HG02610 (cell line): ENCODE data around the gene INSC.
A peak's percentile ranks its signal among the peaks of the same experiment; 100 is the strongest.

Experiments used
- ATAC-seq: cut with Tn5 transposase; IDR thresholded peaks from one replicate; pipeline ENCODE4 v1.9.1; 2021; ENCODE audit warnings: mild to moderate bottlenecking, moderate library complexity; ENCODE audit not compliant: unreplicated experiment

INSC gene

DNA sequence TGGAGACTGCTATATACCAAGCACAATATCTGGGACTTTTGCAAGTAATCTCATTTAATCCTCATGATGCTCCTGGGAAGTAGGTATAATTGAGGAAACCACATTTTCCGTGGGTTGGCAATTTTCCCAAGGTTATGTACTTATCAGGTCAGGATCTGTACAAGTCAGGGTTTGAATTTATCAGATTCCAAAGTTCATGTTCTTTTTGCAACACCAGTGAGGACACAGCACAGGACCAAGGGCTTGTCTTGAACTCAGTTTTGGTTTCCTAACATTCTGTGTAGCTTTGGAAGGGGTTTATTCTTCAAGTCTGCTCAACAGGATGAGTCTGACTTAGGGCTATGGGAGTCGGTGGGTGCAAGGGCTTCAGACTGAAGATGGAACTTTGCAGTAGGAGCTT, 30.4 kb downstream of the INSC start:
- no peak for ATAC-seq

DNA sequence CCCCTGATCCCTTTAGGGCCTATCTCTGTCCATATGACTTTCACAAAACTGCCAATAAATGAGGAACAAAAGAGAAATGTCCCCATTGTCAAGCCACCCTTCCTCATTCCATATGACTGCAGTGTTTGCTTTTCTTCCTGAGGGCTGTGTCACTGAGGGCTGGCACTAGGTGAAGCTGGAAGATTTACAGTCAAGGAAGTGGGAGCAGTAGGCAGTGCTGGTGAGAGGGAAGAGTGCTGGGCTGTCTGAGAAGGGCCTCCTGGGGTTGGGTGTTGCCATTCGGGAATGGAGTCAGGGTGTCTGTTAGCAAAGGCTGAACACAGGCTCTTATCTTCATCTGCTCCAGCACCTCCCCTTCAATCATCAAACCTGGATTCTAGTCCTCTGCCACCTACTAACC, 30.9 kb downstream of the INSC start:
- ATAC-seq: no peak

DNA sequence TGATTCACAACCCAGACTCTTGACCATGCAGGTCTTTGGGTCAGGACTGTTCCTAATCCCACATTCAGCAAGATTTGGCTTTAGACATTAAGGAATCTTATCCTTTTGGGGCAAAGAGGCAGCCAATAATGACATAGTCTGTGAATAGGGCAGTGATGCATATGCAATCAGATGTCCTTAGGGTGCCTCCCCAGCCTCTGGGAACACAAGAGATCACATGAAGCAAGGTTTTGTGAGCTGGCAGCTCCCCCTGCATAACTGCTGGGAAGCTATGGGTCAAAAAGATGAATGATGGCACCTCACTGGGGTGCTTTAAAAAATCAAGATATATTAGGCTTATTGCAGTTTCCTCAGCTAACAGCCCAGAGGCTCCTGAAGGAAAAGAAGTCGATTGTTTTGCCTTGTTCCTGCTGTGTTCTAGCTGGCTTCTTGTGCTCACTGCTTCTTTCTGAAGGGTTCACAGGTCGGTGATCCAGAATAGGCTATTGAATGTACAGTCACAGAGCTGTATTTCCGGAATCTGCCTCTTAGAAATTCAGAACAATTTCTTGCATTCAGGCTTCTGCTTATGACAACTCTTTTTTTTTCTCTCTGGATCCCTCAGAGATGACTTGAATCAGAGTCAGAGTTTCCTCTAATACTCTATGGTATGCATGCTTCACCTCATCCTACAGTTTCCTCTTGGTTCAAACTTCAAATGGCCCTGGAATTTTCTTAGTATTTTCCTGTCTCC, 31.7 kb downstream of the INSC start:
- ATAC-seq: no peak

DNA sequence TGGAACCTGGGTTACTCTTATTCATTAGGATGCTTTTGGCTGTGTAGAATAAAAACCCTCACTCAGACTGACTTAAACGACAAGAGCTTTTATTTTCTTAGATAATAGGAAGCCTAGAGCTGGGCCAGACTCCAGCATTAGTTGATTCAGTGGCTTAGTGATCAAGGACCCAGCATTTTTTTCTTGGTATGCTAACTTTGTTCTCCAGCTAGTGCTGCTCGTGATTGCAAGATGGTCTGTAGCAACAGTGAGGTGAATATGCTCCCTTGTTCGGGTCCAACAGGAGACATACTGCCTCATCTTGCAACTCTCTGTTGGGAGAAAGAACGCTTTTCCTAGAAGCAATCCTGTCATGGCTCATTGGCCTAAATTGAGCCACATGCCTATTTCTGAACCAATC, 33.4 kb downstream of the INSC start:
- ATAC-seq: no peak

DNA sequence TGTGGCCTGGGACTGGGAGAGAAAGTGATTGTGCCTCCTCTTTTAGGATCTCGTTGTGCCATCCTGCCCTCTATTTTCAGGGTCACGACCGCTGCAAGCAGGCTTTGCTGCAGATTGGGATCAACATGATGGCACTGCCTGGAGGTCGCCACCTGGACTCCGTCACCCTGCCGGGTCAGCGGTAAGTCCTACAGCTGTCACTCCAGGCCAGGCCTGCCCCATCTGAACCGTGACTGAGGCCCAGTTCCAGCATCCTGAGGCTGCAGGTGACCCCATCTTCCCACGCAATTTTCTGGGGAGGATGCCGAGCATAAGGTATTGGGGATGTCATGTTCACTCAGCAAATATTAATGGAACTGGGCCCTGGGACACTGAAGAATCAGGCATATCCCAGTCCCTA, 34.3 kb downstream of the INSC start:
- no peak for ATAC-seq

DNA sequence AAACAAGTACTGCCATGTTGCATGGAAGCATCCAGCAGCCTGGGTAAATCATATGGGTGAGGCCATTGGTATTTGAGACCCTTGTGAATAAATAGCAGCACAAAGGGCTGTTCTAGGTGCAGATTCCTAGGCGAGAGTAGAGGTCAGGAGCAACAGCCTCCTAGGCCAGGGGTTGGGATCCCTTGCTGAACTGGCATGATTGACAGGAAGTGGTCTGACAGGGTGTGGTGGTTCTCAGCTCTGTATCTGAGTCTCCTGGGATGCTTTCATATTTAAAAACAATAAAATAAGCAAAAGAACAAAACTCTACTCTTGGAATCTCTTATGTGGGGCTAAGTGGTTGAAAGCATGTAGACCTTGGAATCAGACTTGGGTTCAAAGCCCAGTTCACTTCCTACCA, 35.8 kb downstream of the INSC start:
- no peak for ATAC-seq

DNA sequence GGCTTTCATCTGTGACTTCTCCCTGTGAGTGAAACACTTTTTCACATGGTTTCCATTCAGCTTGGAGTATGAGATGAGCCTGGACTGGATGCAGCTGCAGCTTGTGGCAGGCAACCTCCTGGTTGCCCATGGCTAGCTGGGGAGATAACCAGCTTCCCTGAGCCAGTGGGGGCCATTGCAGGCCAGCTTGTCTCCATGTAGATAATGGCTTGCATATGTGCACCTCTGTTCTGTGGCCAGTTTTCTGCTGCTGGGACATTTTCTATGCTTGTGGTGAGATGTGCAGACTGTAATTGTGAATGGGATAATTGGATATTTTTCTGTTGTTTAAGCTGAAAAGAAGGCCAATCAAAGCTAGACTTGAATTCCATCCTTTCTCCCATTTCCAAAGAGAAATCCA, 38.5 kb downstream of the INSC start:
- ATAC-seq: no peak

DNA sequence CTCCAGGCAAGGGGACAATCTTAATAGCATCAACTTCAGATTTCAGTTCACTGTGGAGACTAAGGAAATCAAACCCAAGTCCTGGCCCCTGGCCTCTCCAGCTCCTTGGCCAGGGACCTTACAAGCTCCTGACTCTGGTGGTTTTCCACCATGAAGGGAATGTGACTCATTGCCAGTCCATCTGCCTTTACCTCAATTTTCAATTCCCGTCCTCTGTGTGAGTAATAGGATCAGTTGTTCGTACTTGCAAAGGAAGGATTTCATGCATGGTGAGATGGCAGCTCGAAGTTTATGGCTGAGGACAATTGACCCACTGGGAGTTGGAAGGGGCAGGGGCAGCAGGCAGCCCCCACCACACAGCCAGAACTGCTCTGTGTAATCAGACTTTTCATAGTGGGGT, 42.5 kb downstream of the INSC start:
- ATAC-seq: no peak

DNA sequence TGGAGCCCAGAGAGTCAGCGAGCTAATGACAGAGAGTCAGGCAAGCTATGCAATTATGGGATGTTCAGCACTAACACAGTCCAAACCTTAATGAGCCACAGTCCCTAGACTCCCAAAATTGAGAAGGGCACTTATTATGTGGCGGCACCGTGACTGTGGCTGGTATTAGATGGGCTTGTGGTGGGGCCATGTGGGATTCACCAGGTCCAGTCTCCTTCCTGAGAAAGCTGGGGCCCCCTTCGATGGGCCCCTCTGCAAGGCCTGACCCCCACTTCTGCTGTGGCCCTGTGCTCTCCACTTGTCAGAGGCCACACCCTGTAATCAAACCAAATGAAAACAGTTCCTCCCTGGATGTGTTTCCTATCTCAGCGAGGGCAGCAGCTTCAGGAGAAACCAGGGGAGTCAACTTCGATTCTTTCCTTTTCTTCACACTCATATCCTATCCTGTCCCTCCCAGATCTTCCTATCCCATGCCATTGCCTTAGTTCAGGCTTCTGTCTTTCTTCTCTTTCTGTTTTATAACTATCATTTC, 42.9 kb downstream of the INSC start:
- no peak for ATAC-seq

DNA sequence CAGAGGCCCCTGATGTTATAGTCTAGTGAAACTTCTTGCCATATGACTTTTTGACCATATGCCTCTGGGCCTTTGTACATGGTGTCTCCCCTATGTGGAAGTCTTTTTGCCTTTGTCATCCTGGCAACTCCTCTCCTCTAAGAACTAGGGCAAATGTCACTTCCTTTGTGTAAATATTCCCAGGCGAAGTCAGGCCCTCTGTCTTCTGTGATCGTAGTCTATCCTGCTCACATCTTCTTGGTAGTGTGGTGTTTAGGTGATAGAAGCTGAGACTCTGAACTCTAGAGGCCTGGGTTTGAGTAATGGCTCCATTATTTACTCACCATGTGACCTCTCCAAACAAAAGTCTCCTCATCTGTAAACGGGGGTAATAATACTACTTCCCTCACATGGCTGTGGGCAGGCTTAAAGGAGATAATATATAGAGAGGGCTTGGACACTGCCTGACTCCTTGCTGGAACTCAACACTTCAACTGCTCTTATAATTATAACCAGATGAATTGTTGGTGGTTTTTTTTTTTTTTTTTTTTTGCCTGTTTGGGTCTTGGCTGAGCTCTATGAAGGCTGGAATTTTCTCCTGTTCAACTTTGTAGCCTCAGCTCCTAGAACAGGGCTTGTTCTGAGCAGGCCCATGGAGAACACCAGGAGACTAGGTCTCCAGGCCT, 43.8 kb downstream of the INSC start:
- ATAC-seq: no peak

DNA sequence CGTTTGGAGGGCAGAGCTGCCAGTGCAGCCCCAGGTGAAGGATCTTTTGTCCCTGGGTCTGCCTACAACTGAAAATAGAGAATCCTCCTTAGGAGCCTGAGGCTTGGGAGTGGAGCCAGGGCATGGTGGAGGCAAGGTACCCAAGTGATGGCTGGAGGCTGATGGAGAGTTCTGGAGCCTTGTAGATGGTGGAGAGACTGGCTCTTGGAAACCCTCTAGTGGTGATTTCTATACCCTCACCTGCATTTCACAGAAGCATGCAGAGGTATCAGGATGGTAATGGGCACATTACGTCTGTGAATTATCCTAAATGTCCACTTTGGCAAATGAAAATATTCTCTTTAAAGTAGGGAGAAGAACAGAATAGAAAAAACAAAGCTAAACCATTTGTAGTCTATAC, 44.4 kb downstream of the INSC start:
- peak; percentile 69 for ATAC-seq

DNA sequence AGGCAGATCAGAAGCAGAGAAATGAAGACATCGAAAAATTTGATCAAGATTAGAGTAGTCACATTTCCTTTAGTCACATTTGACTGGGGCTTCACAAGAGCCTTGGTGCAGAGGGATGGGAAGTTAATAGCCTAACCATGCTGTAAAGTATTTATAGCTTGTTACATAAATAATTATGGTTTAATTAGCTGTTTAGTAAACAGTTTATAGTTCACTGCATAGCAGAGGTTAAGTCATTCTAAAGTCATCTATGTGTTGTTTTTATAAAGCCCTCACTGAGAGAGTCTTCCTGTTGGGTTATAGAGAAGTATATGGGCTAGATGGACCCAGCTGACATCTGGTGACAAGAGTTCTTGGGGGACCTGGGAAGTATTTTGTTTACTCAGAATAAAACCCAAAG, 47.1 kb downstream of the INSC start:
- ATAC-seq: no peak

DNA sequence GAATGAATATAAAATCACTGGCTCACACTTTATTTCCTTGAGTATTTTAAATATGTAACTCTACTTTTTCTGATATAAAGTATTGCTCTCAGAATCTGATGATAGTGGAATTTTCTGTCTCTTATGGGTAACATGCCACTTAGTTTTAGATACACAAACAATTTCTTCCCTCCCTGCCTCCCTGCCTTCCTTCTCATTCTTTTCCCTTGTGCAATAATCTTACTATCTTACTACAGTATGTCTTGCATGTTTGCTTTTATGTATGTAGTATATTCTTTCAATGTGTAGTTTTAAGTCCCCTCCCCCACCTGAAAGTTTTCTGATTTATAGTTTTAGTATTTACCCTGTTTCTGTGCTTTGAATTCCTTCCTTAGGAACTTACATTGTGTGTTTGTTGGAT, 48.4 kb downstream of the INSC start:
- ATAC-seq: no peak

DNA sequence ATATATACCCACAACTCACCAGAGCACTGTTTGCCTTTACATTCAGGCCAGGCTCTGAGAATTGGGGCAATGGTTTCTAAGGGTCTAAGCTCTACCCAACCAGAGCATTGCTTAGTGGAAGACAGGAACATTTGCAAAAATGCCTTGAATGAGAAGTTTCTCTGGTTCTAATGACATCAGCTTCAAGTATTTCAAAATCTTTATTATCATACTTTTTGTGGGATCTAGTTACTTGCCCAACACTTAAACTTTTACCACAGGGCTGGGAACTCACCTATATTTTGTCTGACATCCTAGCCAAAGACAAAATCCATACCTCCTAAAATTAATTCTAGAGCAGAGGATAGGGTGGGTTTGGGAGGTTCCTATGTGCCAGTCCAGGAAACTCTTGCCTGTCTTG, 51.5 kb downstream of the INSC start:
- no peak for ATAC-seq

DNA sequence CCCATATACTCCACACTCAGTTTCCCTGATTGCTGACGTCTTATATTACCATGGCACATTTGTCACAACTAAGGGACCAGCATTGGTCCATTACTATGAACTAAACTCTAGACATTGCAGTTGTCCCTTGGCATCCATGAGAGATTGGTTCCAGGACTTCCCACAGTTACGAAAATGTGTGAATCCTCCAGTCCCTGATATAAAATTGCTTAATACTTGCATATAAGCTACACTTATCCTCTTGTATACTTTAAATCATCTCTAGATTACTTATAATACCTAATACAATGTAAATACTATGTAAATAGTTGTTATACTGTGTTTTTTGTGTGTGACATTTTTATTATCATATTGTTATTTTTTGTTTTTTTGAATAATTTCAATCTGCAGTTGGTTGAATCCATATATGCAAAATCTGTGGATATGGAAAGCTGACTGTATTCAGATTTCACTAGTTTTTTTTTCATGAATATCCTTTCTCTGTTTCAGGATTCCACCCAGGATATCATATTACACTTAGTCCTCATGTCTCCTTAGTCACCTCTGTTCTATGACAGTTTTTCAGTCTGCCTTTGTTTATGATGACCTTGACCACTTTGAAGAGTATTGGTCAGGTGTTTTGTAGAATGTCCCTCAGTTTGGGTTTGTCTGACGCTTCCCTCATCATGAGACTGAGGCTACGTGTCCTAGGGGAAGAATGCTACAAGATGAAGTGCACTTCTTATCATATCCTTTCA, 55.3 kb downstream of the INSC start:
- ATAC-seq: no peak

DNA sequence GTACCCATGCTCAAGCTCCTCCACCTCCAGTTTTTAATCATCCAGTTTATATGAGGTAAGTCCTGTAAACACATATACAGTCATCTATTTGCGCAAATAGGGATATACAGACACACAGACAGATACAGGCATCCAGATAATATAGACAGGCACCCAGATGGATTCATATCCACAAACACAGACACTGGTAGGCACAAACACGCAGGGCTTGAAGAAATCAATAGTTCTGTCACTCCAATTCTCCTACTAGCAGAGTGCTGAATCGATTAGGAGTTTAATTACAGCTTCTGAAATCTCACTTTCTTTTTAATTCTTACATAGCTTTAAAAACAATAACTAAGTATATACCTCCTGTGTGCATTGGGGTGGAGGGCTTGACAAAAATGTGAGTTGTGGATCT, 56.0 kb downstream of the INSC start:
- ATAC-seq: no peak

DNA sequence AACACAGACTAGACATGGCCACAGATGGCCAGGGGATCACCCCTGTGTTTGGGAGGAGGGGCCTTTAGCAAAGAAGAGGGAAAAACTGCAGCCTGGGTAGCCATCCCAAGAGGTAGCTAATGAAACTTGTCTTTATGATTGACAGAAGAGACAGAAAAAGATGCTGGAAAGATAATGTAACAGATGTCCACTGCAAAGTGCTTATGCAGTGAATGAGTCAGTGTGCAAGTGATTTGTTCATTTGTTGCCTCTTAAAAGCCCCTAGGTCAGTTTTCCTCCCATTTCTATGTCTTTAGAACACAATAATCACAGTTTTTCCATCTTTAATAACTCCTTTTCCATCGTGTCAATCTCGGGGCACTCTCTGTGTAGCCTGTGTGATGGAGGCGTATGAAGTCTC, 57.2 kb downstream of the INSC start:
- no peak for ATAC-seq

DNA sequence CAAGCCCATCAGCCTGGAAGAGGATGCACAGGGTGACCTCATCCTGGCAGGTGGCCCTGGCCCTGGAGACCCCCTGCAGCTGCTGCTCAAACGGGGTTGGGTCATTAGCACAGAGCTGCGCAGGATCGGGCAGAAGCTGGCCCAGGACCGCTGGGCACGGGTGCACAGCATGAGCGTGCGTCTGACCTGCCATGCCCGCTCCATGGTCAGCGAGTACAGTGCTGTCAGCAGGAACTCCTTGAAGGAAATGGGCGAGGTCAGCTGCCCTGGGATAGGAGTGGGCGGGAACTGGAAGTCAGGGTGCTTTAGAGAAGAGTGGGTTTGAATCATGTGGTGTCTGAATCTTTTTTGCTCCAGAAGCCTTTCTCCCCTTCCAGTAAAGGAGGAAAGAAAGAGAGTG, 61.1 kb downstream of the INSC start:
- ATAC-seq: no peak

DNA sequence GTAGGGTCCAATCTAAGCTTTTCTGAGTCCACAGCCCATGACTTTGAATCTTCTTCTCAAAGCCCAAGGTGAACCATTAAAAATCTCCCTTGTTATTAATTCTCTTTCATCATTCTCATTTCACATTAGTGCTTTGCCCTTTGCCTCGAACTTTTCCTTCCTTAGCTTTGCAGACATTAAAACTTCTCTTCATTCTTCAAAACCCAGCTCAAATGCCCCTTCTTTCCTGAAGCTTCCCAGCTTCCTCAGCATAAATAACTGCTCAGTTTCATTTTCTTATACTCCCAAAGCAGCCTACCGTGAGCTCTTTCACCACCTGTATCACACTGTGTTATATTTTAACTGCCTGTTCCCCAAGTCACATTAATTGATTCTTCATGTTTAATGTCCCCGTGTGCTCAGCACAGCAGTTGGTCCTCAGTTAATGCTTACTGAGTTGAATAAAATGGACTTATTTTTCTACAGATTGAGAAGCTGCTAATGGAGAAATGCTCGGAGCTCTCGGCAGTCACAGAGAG, 62.0 kb downstream of the INSC start:
- no peak for ATAC-seq

DNA sequence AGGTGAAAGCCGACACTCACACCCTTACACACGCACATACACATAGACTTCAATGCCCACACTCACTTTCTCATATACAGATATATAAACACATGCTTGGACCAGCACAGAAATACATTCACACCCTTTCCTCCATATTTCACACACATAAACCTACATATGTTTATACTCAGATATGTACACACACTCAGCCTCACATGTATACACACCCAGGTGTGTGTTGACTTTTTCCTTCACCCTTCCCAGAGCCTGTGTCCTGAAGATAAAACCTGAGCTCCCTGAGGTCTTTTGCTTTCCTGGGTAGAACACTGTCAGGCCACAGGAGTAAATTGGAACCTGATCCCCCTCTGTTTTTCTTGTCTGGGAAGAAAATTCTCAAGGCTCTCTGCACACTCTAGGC, 62.8 kb downstream of the INSC start:
- ATAC-seq: no peak

DNA sequence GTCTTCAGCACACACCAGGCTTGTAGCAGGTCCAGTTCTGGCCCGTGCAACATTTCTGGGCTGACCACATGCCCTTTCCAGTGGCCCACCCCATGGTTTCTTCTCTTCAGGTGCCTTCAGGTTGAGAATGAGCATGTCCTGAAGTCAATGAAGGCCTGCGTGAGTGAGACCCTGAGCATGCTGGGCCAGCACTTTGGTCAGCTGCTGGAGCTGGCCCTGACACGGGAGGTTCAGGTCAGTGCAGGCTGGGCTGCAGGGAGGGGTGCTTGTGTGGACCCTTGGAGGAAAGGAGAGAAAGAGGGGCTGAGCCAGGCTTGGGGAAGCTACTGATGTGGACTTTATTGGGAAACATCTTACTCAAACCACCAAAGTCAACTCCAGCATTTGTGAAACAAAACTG, 63.5 kb downstream of the INSC start:
- ATAC-seq: no peak

DNA sequence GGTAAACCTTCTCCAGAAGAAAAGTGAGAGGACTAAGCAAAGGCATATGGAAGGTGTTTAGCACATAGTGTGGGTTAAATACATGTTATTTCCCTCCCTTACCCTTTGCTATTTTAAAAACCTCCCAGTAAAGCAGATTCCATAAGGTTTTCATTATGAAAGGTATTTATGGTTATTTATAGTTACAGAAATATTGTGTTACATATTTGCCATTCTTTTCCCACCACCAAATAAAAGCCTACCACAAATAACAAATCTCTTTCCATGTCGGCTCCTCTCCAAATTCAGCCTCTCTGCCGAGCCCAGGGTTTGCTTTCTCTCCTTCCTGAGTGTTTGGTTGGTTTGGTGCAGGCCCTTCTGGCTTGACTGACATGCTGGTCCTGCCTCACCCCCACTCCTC, 64.4 kb downstream of the INSC start:
- no peak for ATAC-seq
